ENCODE results near the gene ALG2.

Gene ALG2

GRCh38 chr9:99221621-99222415 lies at the start of gene ALG2, which contains the start of gene SEC61B:
Gene ALG2, minus strand, starts transcription at chr9:99221942. Its CDS starts 48 bp downstream, at chr9:99221894.
Gene SEC61B, plus strand, starts transcription at chr9:99222282. Its CDS starts 82 bp downstream, at chr9:99222364.
- peak; percentile 93 for DNase-seq (ENCODE audit: extremely low spot score)
- TF ChIP-seq CTBP1 (IDR thresholded peaks at IDR 0.05; ENCODE audit: borderline replicate concordance) (0 out of 2 replicates have a peak, but pooled peaks have one; percentile 24), LEF1 (IDR thresholded peaks at IDR 0.05; ENCODE audit: borderline replicate concordance) (no peak), ELF4 (IDR thresholded peaks at IDR 0.05) (0 out of 2 replicates have a peak, but pooled peaks have one; percentile 40)
- TF ChIP-seq, protein P1, sequence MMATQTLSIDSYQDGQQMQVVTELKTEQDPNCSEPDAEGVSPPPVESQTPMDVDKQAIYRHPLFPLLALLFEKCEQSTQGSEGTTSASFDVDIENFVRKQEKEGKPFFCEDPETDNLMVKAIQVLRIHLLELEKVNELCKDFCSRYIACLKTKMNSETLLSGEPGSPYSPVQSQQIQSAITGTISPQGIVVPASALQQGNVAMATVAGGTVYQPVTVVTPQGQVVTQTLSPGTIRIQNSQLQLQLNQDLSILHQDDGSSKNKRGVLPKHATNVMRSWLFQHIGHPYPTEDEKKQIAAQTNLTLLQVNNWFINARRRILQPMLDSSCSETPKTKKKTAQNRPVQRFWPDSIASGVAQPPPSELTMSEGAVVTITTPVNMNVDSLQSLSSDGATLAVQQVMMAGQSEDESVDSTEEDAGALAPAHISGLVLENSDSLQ (IDR thresholded peaks at IDR 0.05), result peak; percentile 62
- ChIA-PET CTCF (interaction anchor here (0.8 to 1.5 kb wide), 2 partner anchors 8 to 37 kb away, joined by 3 read pairs; no protein-coding TSS in a partner anchor), POLR2A (interaction anchor here (0.7 to 2.5 kb wide), 10 partner anchors 10 to 684 kb away, joined by 3 to 8 read pairs (median 4); partner anchors contain the start of gene TGFBR1)

- ChIA-PET POLR2A (no interaction called here), CTCF (no interaction called here)
- TF ChIP-seq, protein P1 (IDR thresholded peaks at IDR 0.05), result no peak
- TF ChIP-seq HDGF (IDR thresholded peaks at IDR 0.05; ENCODE audit: borderline replicate concordance) (no peak), L3MBTL2 (conservative IDR thresholded peaks at IDR 0.05) (no peak), SUZ12 (IDR thresholded peaks at IDR 0.05) (no peak), FOXK2 (IDR thresholded peaks at IDR 0.05) (no peak), NFRKB (IDR thresholded peaks at IDR 0.05) (no peak), FOXA1 (IDR thresholded peaks at IDR 0.05) (no peak), CTBP1 (IDR thresholded peaks at IDR 0.05; ENCODE audit: borderline replicate concordance) (no peak), ELF4 (IDR thresholded peaks at IDR 0.05) (no peak), ARNT (IDR thresholded peaks at IDR 0.05) (no peak), LEF1 (IDR thresholded peaks at IDR 0.05; ENCODE audit: borderline replicate concordance) (no peak), BHLHE40 (IDR thresholded peaks at IDR 0.05; ENCODE audit: borderline replicate concordance) (no peak), FOXM1 (IDR thresholded peaks at IDR 0.05; ENCODE audit: borderline replicate concordance) (no peak), SP1 (IDR thresholded peaks at IDR 0.05) (no peak), TARDBP (IDR thresholded peaks at IDR 0.05) (no peak), ZNF384 (IDR thresholded peaks at IDR 0.05) (no peak)
- no peak for DNase-seq (ENCODE audit: extremely low spot score)
Observed at GRCh38 chr9:99270491-99270890, 48.7 kb upstream of the ALG2 start.

DNA sequence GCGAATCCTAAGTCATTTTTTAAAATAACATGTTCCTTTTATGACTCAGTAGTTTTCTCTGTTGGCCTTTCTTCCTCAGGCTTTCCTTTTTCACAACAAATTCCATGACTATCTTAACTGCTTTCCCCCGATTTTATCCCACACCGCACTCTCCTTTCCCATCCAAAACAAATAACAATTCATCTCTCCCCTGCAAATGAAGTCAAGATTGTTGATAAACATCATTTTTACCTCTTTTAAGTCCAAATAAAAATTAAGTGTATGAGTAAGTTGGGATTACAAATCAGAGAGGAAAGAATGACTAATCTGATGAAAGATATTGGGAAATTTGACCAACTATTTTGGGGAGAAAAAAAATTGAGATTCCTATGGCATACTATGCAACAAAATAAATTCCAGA lies 47.7 kb upstream of the ALG2 start:
- ChIA-PET CTCF (no interaction called here), POLR2A (no interaction called here)
- no peak for DNase-seq (ENCODE audit: extremely low spot score)
- no peak for TF ChIP-seq TARDBP (IDR thresholded peaks at IDR 0.05)
- no peak for TF ChIP-seq LEF1 (IDR thresholded peaks at IDR 0.05; ENCODE audit: borderline replicate concordance)
- no peak for TF ChIP-seq FOXK2 (IDR thresholded peaks at IDR 0.05)
- no peak for TF ChIP-seq HDGF (IDR thresholded peaks at IDR 0.05; ENCODE audit: borderline replicate concordance)
- TF ChIP-seq ZNF384 (IDR thresholded peaks at IDR 0.05), result no peak
- no peak for TF ChIP-seq SP1 (IDR thresholded peaks at IDR 0.05)
- no peak for TF ChIP-seq CTBP1 (IDR thresholded peaks at IDR 0.05; ENCODE audit: borderline replicate concordance)
- TF ChIP-seq, protein P1 (IDR thresholded peaks at IDR 0.05), result no peak
- TF ChIP-seq FOXA1 (IDR thresholded peaks at IDR 0.05), result no peak
- TF ChIP-seq BHLHE40 (IDR thresholded peaks at IDR 0.05; ENCODE audit: borderline replicate concordance), result no peak
- no peak for TF ChIP-seq FOXM1 (IDR thresholded peaks at IDR 0.05; ENCODE audit: borderline replicate concordance)
- no peak for TF ChIP-seq L3MBTL2 (conservative IDR thresholded peaks at IDR 0.05)
- TF ChIP-seq ARNT (IDR thresholded peaks at IDR 0.05), result no peak
- no peak for TF ChIP-seq SUZ12 (IDR thresholded peaks at IDR 0.05)
- no peak for TF ChIP-seq ELF4 (IDR thresholded peaks at IDR 0.05)
- TF ChIP-seq NFRKB (IDR thresholded peaks at IDR 0.05), result no peak

GRCh38 chr9:99266255-99267023 lies 44.7 kb upstream of the ALG2 start:
- DNase-seq (ENCODE audit: extremely low spot score), result peak; percentile 76
- ChIA-PET POLR2A (no interaction called here), CTCF (no interaction called here)
- TF ChIP-seq ARNT (IDR thresholded peaks at IDR 0.05) (no peak), L3MBTL2 (conservative IDR thresholded peaks at IDR 0.05) (0 out of 2 replicates have a peak, but pooled peaks have one; percentile 39), LEF1 (IDR thresholded peaks at IDR 0.05; ENCODE audit: borderline replicate concordance) (no peak), FOXK2 (IDR thresholded peaks at IDR 0.05) (0 out of 2 replicates have a peak, but pooled peaks have one; percentile 22), ZNF384 (IDR thresholded peaks at IDR 0.05) (no peak), CTBP1 (IDR thresholded peaks at IDR 0.05; ENCODE audit: borderline replicate concordance) (no peak), FOXM1 (IDR thresholded peaks at IDR 0.05; ENCODE audit: borderline replicate concordance) (no peak)
- TF ChIP-seq, protein P1 (IDR thresholded peaks at IDR 0.05), result 0 out of 2 replicates have a peak, but pooled peaks have one; percentile 26

DNA sequence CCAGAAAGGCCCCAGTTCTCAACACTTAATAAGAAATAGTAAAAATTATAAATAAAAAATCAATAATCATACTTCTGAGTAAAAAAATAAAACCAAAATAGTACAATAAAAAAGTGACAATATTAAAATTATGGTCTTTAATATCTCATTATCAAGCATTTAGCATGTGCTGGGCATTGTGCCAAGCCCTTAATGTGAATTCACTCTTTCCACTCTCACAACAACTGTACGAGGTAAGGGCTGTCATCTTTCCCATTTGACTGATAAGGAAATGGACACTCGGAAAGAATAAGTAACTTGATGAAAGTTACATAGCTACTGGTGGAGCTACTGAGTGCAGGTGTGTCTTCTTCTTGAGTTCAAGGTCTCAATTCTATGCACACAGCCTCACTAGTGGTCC lies 43.9 kb upstream of the ALG2 start:
- ChIA-PET CTCF (no interaction called here), POLR2A (no interaction called here)
- TF ChIP-seq CTBP1 (IDR thresholded peaks at IDR 0.05; ENCODE audit: borderline replicate concordance) (no peak), SUZ12 (IDR thresholded peaks at IDR 0.05) (no peak), FOXA1 (IDR thresholded peaks at IDR 0.05) (no peak), FOXM1 (IDR thresholded peaks at IDR 0.05; ENCODE audit: borderline replicate concordance) (no peak), ELF4 (IDR thresholded peaks at IDR 0.05) (no peak), FOXK2 (IDR thresholded peaks at IDR 0.05) (no peak), SP1 (IDR thresholded peaks at IDR 0.05) (no peak), LEF1 (IDR thresholded peaks at IDR 0.05; ENCODE audit: borderline replicate concordance) (no peak), ARNT (IDR thresholded peaks at IDR 0.05) (no peak), NFRKB (IDR thresholded peaks at IDR 0.05) (no peak)
- no peak for DNase-seq (ENCODE audit: extremely low spot score)
